Heart left ventricle (tissue), 16 donors: ENCODE measurements around the gene ADAM29. TPM values are rescaled to one million over a fixed set of nuclear protein-coding genes. Genes with fewer than 3 reads are reported as not detected.
"Not testable (repeated sequence)": the region's sequence is repeated elsewhere in the genome, so short reads cannot be mapped to it uniquely, and the experiment has no call there.

Experiments
- ATAC-seq, 4 donors: fragments of 200-7000 bp; cut with Tn5 transposase; one replicate each; pipeline ENCODE4 v1.9.1; 2020 to 2022; ENCODE audit warnings: moderate library complexity in 4 of 4, mild to moderate bottlenecking in 3 of 4, moderate number of reproducible peaks in 1 of 4
- DNase-seq, 5 donors: peaks; one replicate each; pipeline ENCODE4 v3.0.0-alpha.2; 2020
- H3K27ac ChIP-seq, 12 donors: fragments of 200-600 bp; sonication (generic) in 4 of 12; one replicate each; pipeline versions ENCODE4 v1.5.0 to v1.8.0; 2016 to 2022; ENCODE audit warnings: mild to moderate bottlenecking in 2 of 12
- H3K27me3 ChIP-seq, 9 donors: fragments of 200-600 bp; sonication (generic) in 2 of 9; one replicate each; pipeline versions ENCODE4 v1.5.1 to v1.8.0; 2016 to 2022; ENCODE audit warnings: mild to moderate bottlenecking in 3 of 9
- H3K36me3 ChIP-seq, 9 donors: fragments of 200-600 bp; sonication (generic) in 2 of 9; one replicate each; pipeline versions ENCODE4 v1.5.0 to v1.8.0; 2018 to 2022; ENCODE audit warnings: mild to moderate bottlenecking in 2 of 9
- H3K4me1 ChIP-seq, 12 donors: fragments of 200-600 bp; sonication (generic) in 4 of 12; one replicate each; pipeline versions ENCODE4 v1.5.0 to v1.8.0; 2016 to 2022; ENCODE audit warnings: mild to moderate bottlenecking in 3 of 12
- H3K4me3 ChIP-seq, 12 donors: fragments of 200-600 bp; sonication (generic) in 4 of 12; one replicate each; pipeline versions ENCODE4 v1.5.0 to v1.8.0; 2017 to 2022; ENCODE audit warnings: mild to moderate bottlenecking in 9 of 12, moderate library complexity in 4 of 12
- H3K9me3 ChIP-seq, 12 donors: fragments of 200-600 bp; sonication (generic) in 4 of 12; one replicate each; pipeline versions ENCODE4 v1.5.0 to v1.8.0; 2016 to 2022; ENCODE audit warnings: mild to moderate bottlenecking in 1 of 12
- CTCF ChIP-seq, 12 donors: fragments of 200-600 bp; sonication (generic) in 4 of 12; IDR thresholded peaks; one replicate each; pipeline versions ENCODE4 v1.5.0 to v1.8.0; 2018 to 2022; ENCODE audit warnings: antibody characterized with exemption in 12 of 12, mild to moderate bottlenecking in 5 of 12
- POLR2A ChIP-seq, 2 donors: fragments of 450-650 bp; IDR thresholded peaks; one replicate each; pipeline ENCODE4 v1.6.1; 2017; ENCODE audit warnings: antibody characterized with exemption in 2 of 2, mild to moderate bottlenecking in 2 of 2, moderate library complexity in 2 of 2
- WGBS, 4 donors: extraction: QIAGEN DNeasy Blood & Tissue Kit in 2 of 4; methylation state at CpG; one replicate each; pipeline versions ENCODE4 v1.1.5 to v1.1.7; 2013 to 2018; 5-methylcytosine and 5-hydroxymethylcytosine counted together
- intact Hi-C, 10 donors: fragments of 100-400 bp; cut with DNase I; formaldehyde crosslinking; loops; one replicate each; pipeline versions ENCODE4 v1.11.1 to v1.14.2; 2022
- polyA plus RNA-seq, 2 donors: library from polyadenylated mRNA; stranded (reverse); fragments of 200-250 nt; gene quantifications; one replicate each; pipeline ENCODE4 v1.2.3, GENCODE V29; 2013
- total RNA-seq, 9 donors: library from RNA; depleted of rRNA in 2 of 9; stranded (reverse); fragments of >200 nt in 2 of 9; fragmentation: NEBNext Ultra II Directional in 3 of 9; extraction: Animal tissue kit (Norgen Biotek cat#: 25700) in 3 of 9; gene quantifications; one replicate each; pipeline versions ENCODE4 v1.1.0 to v1.2.4, GENCODE V29; 2016 to 2023
- donor health status: ischemic (EF 13 %, LVEDD 7.1; RV severe dilation, severe dysfunction).
- donor health status: healthy with polysubstance abuse.
- donor health status: DM: no; HTN: yes; CAD: no.
- donor health status: DM: no; HTN: no; CAD: no.
- donor health status: ischemic (EF 25% LVEDD 6.9; RV normal size, moderate dysfunction).
- donor health status: ischemic (EF 25% LVEDD 5.7; RV mildly dilated, moderate dysfunction).
- donor health status: healthy.
- donor health status: DM: yes; HTN: yes; CAD: no.
- donor health status: ischemic (EF 35%, LVEDD 5.7; RV mildly dilated, moderate dysfunction).
- donor health status: nonischemic (EF 11% LVEDD 7.7; RV severe dilation, severe dysfunction).
- donor health status: DM: yes; HTN: yes; CAD: no.
- donor health status: PGD.
- donor health status: ischemic (EF 29% LVEDD 5.4; RV normal size, mild dysfunction).
- donor health status: nonischemic (EF 23%, LVEDD 6.1; RV moderate dilation, normal function).

Gene ADAM29
- total and polyA plus RNA-seq, 11 donors, result not detected

- intact Hi-C loops, result no loop called here
These were observed 77.9 kb downstream of the ADAM29 start for GRCh38 chr4:174996079-174996478.

DNA sequence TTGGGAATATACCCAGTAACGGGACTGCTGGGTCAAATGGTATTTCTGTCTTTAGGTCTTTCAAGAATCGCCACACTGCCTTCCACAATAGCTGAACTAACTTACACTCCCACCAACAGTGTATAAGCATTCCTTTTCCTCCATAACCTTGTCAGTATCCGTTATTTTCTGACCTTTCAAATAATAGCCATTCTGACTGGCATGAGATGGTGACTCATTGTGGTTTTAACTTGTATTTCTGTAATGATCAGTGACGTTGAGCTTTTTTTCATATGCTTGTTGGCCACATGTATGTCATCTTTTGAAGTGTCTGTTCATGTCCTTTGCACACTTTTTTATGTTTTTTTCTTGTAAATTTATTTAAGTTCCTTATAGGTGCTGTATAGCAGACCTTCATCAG, 81.2 kb downstream of the ADAM29 start:
- intact Hi-C loops, result no loop called here
- ATAC-seq, result no peak
- Histone ChIP-seq H3K4me3 (no peak overlapping the region), H3K9me3 (peaks cover 0 to 3% (median 0%) of the 10 kb centered on the region in 12 donors), H3K4me1 (no peaks in the 10 kb centered on the region), H3K36me3 (no peaks in the 10 kb centered on the region), H3K27me3 (no peaks in the 10 kb centered on the region), H3K27ac (no peak overlapping the region)
- DNase-seq, result no peak
- TF ChIP-seq CTCF (IDR thresholded peaks at IDR 0.05) (no peak), POLR2A (IDR thresholded peaks at IDR 0.05) (no peak)
- 61 to 76% (median 71%) methylated on average over 4 of the region's 4 CpGs for WGBS, 4 donors

More at GRCh38 chr4:174996079-174996478, 77.9 kb downstream of the ADAM29 start:
- peaks cover 0 to 7% (median 0%) of the 10 kb centered on the region in 12 donors for H3K9me3 ChIP-seq
- ATAC-seq, result no peak
- no peaks in the 10 kb centered on the region for H3K27me3 ChIP-seq
- H3K27ac ChIP-seq, result no peak overlapping the region
- DNase-seq, result no peak
- H3K4me1 ChIP-seq, result no peaks in the 10 kb centered on the region
- no peaks in the 10 kb centered on the region for H3K36me3 ChIP-seq
- no peak for TF ChIP-seq POLR2A (IDR thresholded peaks at IDR 0.05)
- TF ChIP-seq CTCF (IDR thresholded peaks at IDR 0.05), result no peak
- H3K4me3 ChIP-seq, result no peak overlapping the region
- 52 to 74% (median 72%) methylated on average over 1 of the region's 1 CpG for WGBS, 4 donors

GRCh38 chr4:175017751-175018150, 99.6 kb downstream of the ADAM29 start:
- Histone ChIP-seq H3K36me3 (no peaks in the 10 kb centered on the region), H3K27me3 (no peaks in the 10 kb centered on the region), H3K4me3 (no peak overlapping the region), H3K27ac (no peak overlapping the region), H3K9me3 (no peaks in the 10 kb centered on the region), H3K4me1 (no peaks in the 10 kb centered on the region)
- TF ChIP-seq POLR2A (IDR thresholded peaks at IDR 0.05), result no peak
- no peak for TF ChIP-seq CTCF (IDR thresholded peaks at IDR 0.05)
- intact Hi-C loops, result no loop called here
- no peak for ATAC-seq
- DNase-seq, result no peak
- WGBS, 4 donors, result 78 to 83% (median 79%) methylated on average over 3 of the region's 3 CpGs

- ATAC-seq, DNase-seq, H3K9me3 ChIP-seq, H3K4me1 ChIP-seq, intact Hi-C loops, H3K27ac ChIP-seq, H3K27me3 ChIP-seq, H3K4me3 ChIP-seq, H3K36me3 ChIP-seq: not testable (repeated sequence)
- WGBS, 4 donors, result 89 to 94% (median 92%) methylated on average over 13 to 20 of the region's 20 CpGs
These were observed 101.3 kb downstream of the ADAM29 start for GRCh38 chr4:175019447-175019846.

Other genes starting within 250 kb of the ADAM29 start
- gene GLRA3, start 89.1 kb upstream of the ADAM29 start, total RNA-seq, result under 1 TPM in 1 of 9 donors, not detected in 8; 0.02 TPM
- not detected for gene GLRA3, start 89.1 kb upstream of the ADAM29 start, polyA plus RNA-seq